ENCODE data around the gene SLC6A9. TPM values are rescaled to one million over a fixed set of nuclear protein-coding genes. Genes with fewer than 3 reads are reported as not detected.
A peak's percentile ranks its signal among the peaks of the same experiment; 100 is the strongest.

Gene SLC6A9
- total RNA-seq, 1 donor from 2014 or later = 2.1 TPM

DNA sequence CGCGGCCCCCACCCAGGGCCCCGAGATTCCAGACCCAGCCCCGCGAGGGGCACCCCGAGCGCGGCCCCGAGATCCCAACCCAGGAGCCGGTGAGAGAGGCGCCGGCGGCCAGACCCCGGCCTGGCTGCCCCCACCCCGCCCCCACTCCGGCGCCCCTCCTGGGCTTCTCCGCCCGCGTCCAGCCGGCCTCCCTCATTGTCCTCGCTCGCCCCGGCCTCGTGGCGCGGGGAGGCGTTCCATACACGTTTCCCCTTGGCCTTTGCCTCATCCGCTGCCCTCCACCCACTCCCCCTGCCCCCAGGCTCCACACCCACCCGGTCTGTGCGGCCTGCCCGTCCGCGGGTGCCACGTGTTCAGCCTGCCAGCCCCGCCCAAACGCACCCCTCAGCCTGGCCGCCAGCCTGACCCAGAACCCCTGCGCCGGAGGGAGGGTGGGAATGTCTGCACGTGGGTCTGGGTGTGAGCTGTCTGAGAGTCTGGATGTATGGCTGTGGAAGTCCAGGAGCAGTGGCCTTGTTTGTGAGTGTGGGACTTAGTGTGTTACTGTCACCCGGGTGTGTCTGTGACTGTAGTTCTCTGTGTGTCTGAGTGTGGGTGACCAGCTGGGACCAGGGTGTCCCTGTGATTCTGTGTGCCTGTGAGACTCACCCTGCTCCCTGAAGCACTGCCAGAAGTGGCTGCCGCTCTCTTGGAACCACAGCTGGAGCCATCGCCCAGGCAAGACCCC lies 51.6 kb downstream of the SLC6A9 start:
- Mint-ChIP-seq H3K36me3 (ENCODE audit: low read depth) (peaks cover 48% of the 10 kb centered on the region), H3K4me1 (ENCODE audit: low read depth) (peaks cover 35% of the 10 kb centered on the region), H3K27ac (peak overlapping the region; percentile 85), H3K27me3 (ENCODE audit: low read depth) (no peaks in the 10 kb centered on the region), H3K9me3 (no peaks in the 10 kb centered on the region), H3K4me3 (ENCODE audit: low read depth) (peak overlapping the region; percentile 90)
- intact Hi-C loops (cut with micrococcal nuclease) = no loop called here
- peak; percentile 19 for DNase-seq (ENCODE audit: low spot score)

DNA sequence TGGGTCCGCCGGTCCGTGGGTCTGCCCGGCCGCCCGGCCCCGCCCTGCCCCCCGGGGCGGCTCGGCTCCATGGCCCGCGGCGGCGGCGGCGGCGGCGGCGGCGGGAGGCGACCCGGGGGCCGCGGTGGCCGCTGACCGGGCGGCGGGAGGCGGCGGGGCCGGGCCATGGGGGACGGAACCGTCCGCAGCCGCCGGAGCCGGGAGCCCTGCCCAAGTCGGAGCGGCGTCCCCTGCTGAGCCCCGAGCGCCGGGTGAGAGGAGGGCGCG lies 52.1 kb downstream of the SLC6A9 start:
- intact Hi-C loops (cut with micrococcal nuclease) = no loop called here
- Mint-ChIP-seq H3K9me3 (no peaks in the 10 kb centered on the region), H3K27ac (no peak overlapping the region), H3K27me3 (ENCODE audit: low read depth) (no peaks in the 10 kb centered on the region), H3K4me3 (ENCODE audit: low read depth) (no peak overlapping the region), H3K36me3 (ENCODE audit: low read depth) (peaks cover 47% of the 10 kb centered on the region), H3K4me1 (ENCODE audit: low read depth) (peaks cover 37% of the 10 kb centered on the region)
- no peak for DNase-seq (ENCODE audit: low spot score)

DNA sequence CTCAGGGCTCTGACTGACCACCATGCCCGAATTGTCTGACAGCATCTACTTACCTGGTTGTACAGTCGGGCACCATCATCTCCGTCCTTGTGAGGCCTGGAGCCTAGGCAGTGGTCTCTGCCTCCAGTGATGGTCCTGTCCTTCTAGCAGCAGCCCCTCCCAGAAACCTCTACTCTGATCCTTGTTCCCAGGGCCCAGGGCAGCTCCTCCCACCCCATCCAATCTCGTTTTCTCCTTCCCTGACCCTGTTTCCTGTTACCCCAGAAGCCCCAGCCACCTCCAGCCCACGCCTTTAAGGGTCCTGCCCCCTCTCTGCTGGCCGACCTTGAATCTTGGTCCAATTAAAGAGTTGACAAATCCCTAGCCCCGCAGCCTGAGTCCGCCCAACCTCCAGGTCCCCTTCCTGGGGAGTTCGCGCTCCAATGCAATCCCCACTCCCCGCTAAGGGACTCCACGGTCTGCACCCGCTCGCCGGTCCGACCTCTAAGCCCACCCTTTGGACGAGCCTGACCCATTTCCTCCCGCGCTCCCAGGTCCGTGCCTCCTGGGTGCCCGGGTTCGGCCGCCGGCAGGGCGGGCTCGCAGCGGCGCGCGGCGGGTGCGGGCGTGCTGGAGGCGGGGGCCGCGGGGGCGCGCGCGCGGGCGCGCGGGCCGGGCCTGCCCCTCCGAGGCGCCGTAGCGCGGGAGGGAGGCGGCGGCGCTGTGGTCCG lies 52.6 kb downstream of the SLC6A9 start, which contains the start of gene B4GALT2:
Gene B4GALT2 (plus strand): TSS at position 660 of the 710 bp plus-strand sequence. CDS start 1,951 bp downstream, outside the sequence.
- Mint-ChIP-seq H3K4me1 (ENCODE audit: low read depth) (peaks cover 42% of the 10 kb centered on the region), H3K27ac (peak within 1 kb of the TSS; percentile 85), H3K36me3 (ENCODE audit: low read depth) (peaks cover 50% of the 10 kb centered on the region), H3K4me3 (ENCODE audit: low read depth) (peak within 1 kb of the TSS; percentile 91), H3K9me3 (no peaks in the 10 kb centered on the region), H3K27me3 (ENCODE audit: low read depth) (no peaks in the 10 kb centered on the region)
- peak; percentile 31 for DNase-seq (ENCODE audit: low spot score)
- intact Hi-C loops (cut with micrococcal nuclease) = no loop called here

DNA sequence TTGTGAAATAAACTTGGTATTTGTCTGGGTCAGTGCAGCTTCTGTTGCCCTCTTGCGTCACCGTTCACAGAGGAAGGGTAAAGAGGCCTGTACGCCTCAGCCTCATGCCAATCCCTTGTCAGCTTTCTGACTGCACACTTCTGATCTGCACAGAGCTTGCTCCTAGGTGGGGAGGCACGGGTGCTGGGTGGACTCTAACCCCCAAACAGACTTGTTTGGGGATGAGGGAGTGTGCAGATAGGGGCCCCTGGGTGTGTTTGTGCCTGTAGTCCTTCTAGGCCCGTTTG lies 53.1 kb downstream of the SLC6A9 start:
- intact Hi-C loops (cut with micrococcal nuclease) = no loop called here
- no peak overlapping the region for H3K27ac Mint-ChIP-seq
- no peak for DNase-seq (ENCODE audit: low spot score)
- H3K4me1 Mint-ChIP-seq (ENCODE audit: low read depth) = peaks cover 47% of the 10 kb centered on the region
- peaks cover 50% of the 10 kb centered on the region for H3K36me3 Mint-ChIP-seq (ENCODE audit: low read depth)
- H3K27me3 Mint-ChIP-seq (ENCODE audit: low read depth) = no peaks in the 10 kb centered on the region
- no peaks in the 10 kb centered on the region for H3K9me3 Mint-ChIP-seq
- H3K4me3 Mint-ChIP-seq (ENCODE audit: low read depth) = peak overlapping the region; percentile 91

DNA sequence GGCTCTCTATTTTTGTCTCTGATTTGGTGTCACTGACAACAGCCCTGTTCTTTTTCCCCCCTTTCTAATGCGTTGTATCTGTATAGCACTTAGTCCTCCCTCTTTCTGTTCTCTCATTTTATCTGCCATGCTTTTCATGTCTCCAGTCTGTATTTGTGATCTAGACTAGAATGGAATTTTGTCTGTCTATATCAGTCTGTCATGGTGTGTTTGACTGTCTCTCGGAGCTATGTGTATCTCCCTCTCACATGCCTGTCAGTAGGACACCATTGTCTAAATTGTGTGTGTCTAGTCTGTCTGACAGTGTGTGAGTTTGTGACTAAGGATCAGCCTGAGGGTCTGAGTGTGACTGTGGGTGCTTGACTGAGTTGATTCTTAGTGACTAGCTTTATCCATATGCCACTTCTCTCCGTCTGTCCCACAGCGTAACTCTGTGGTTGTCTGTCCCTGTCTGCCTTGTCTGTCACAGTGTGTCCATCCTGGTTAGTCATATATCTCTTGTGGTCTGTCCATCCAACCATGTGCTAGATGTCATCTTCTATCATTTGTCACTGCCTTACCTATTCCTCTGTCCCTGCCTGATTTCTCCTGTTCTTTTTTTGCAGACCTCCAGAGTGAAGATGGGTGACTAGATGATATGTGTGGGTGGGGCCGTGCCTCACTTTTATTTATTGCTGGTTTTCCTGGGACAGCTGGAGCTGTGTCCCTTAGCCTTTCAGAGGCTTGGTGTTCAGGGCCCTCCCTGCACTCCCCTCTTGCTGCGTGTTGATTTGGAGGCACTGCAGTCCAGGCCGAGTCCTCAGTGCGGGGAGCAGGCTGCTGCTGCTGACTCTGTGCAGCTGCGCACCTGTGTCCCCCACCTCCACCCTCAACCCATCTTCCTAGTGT lies 53.6 kb downstream of the SLC6A9 start:
- Mint-ChIP-seq H3K36me3 (ENCODE audit: low read depth) (peaks cover 56% of the 10 kb centered on the region), H3K4me1 (ENCODE audit: low read depth) (peaks cover 48% of the 10 kb centered on the region), H3K27me3 (ENCODE audit: low read depth) (no peaks in the 10 kb centered on the region), H3K9me3 (no peaks in the 10 kb centered on the region), H3K4me3 (ENCODE audit: low read depth) (peak overlapping the region; percentile 91), H3K27ac (no peak overlapping the region)
- no peak for DNase-seq (ENCODE audit: low spot score)
- intact Hi-C loops (cut with micrococcal nuclease) = no loop called here

DNA sequence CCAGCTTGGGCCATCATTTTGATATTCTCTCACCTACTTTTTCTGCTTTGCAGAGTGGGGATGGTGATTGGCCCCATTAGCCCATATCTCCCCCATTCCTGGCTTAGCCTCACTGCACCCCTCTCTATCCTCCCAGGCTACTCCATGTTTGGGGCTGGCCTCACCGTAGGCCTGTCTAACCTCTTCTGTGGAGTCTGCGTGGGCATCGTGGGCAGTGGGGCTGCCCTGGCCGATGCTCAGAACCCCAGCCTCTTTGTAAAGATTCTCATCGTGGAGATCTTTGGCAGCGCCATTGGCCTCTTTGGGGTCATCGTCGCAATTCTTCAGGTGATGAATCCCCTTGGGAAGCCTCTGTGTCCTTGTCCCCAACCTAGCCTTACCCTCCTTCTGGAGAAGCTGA lies 54.4 kb downstream of the SLC6A9 start:
- no peak for DNase-seq (ENCODE audit: low spot score)
- intact Hi-C loops (cut with micrococcal nuclease) = no loop called here
- H3K36me3 Mint-ChIP-seq (ENCODE audit: low read depth) = peaks cover 62% of the 10 kb centered on the region
- no peak overlapping the region for H3K27ac Mint-ChIP-seq
- H3K4me3 Mint-ChIP-seq (ENCODE audit: low read depth) = peak overlapping the region; percentile 91
- H3K27me3 Mint-ChIP-seq (ENCODE audit: low read depth) = no peaks in the 10 kb centered on the region
- no peaks in the 10 kb centered on the region for H3K9me3 Mint-ChIP-seq
- peaks cover 48% of the 10 kb centered on the region for H3K4me1 Mint-ChIP-seq (ENCODE audit: low read depth)

DNA sequence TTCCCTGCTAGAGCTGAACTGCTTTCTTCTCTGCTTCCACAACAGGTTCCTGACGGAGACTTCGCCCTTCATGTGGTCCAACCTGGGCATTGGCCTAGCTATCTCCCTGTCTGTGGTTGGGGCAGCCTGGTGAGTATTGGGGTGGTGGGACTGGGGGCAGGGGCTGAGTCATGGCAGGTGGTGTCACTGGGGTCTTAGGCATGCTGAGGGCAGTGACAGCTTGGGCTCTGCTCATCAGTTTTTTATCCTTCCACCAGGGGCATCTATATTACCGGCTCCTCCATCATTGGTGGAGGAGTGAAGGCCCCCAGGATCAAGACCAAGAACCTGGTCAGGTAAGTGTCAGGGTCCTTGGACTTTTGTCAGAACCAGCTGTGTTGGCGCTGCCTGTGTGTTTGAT lies 55.2 kb downstream of the SLC6A9 start:
- Mint-ChIP-seq H3K36me3 (ENCODE audit: low read depth) (peaks cover 63% of the 10 kb centered on the region), H3K27ac (peak overlapping the region; percentile 46), H3K4me3 (ENCODE audit: low read depth) (peak overlapping the region; percentile 91), H3K4me1 (ENCODE audit: low read depth) (peaks cover 50% of the 10 kb centered on the region), H3K9me3 (no peaks in the 10 kb centered on the region), H3K27me3 (ENCODE audit: low read depth) (no peaks in the 10 kb centered on the region)
- intact Hi-C loops (cut with micrococcal nuclease) = no loop called here
- no peak for DNase-seq (ENCODE audit: low spot score)

DNA sequence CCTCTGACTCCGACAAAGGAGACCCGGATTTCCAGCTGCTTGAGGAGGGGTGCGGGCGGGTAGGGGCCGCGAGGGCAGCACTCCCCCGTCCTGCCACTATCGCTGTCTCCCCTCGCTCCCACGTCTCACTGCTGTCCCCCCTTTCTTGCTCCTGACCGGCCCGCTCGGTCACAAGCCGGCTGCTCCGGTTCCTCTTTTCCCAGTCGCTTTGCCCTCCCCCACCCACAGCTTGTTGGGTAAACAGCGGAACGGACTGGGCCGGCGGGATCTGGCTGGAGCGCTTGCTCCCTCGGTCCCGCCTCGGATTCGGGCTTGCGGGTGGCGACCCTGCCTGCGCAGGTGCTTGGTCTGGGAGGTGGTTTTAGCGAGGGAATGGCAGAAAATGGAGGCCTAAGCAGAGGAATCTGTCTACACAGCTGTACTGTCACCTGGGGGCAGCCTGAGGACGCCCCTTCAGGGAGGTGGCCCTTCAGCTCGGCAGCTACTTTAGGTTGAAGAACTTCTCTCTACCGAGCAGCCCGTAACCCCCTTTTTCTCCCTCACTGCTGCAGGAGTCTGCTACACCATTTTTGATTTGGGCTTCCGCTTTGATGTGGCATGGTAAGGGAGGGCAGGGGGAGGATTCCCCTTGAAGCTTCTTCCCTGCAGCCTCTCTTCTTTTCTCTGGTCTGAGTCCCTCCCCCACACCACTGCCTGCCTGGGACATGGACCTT lies 55.9 kb downstream of the SLC6A9 start:
- Mint-ChIP-seq H3K36me3 (ENCODE audit: low read depth) (peaks cover 59% of the 10 kb centered on the region), H3K4me3 (ENCODE audit: low read depth) (peak overlapping the region; percentile 91), H3K27me3 (ENCODE audit: low read depth) (no peaks in the 10 kb centered on the region), H3K27ac (peak overlapping the region; percentile 46), H3K9me3 (no peaks in the 10 kb centered on the region), H3K4me1 (ENCODE audit: low read depth) (peaks cover 50% of the 10 kb centered on the region)
- peak; percentile 24 for DNase-seq (ENCODE audit: low spot score)
- intact Hi-C loops (cut with micrococcal nuclease) = loop anchor here (2.0 kb wide), 2 partner anchors 15 to 55 kb away; partner anchors contain the start of genes CCDC24 and SLC6A9

DNA sequence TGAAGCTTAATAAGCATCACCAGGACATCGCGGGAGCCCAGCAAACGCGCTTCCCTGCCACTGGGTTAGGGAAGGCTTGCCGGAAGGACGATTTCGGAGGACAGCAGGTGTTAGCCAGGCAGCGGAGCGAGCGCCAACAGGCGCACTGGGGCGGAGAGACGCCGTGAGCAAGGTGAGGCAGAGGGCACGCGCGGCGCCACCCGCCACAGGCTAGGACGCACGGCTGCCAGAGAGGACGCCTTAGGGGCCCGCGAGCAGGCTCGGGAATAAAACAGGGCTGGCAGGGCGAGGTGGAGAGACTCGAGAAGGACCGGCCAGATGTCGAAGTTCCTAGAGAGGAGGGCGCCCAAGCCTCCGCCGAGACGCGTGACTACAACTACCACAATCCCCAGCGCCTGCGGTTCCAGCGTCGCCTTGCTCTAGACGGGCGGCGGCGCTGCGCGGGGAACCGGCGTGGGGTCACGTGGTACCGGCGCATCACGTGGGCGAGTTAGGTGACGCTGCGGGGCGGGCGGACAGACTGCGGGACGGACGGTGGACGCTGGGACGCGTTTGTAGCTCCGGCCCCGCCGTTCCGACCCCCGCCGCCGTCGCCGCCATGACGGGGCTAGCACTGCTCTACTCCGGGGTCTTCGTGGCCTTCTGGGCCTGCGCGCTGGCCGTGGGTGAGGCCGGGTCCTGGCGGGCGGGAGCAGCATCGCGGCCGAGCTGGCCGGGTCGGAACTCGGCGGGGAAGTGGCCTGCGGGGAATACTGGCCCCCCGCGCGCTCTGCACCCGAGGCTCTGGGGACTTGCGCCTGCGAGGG lies 56.6 kb downstream of the SLC6A9 start, which contains the start of gene ATP6V0B:
Gene ATP6V0B (plus strand): TSS at position 518 of the 806 bp plus-strand sequence. CDS start 81 bp downstream, at position 599.
- DNase-seq (ENCODE audit: low spot score) = peak; percentile 94
- Mint-ChIP-seq H3K36me3 (ENCODE audit: low read depth) (peaks cover 61% of the 10 kb centered on the region), H3K9me3 (no peaks in the 10 kb centered on the region), H3K27me3 (ENCODE audit: low read depth) (no peaks in the 10 kb centered on the region), H3K4me1 (ENCODE audit: low read depth) (peaks cover 49% of the 10 kb centered on the region), H3K27ac (peak within 1 kb of the TSS; percentile 90), H3K4me3 (ENCODE audit: low read depth) (peak within 1 kb of the TSS; percentile 91)
- intact Hi-C loops (cut with micrococcal nuclease) = loop anchor here (1.0 to 2.0 kb wide), 4 partner anchors 16 to 267 kb away; partner anchors contain the start of genes CCDC24, IPO13, SLC6A9 and ST3GAL3

DNA sequence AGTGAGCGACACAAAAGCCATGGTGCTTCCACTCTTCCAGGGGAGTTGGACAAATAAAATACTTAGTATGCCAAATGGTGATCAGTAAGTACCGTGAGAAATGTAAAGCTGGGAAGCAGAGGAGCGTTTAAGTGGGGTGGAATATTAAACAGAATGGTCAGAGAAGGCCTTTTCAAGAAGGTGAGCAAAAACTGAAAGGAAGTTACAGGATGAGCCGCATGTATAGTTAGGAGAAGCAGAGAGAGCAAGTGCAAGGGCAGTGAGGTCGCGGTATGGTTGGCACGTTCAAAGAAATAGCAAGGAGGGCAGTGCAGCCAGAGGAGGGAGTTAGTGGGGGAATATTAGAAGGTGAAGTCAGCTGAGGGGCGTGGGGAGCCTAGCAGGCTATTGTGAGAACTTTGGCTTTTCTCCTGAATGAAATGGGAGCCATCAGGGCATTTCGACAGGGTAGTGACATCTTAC lies 57.2 kb downstream of the SLC6A9 start:
- DNase-seq (ENCODE audit: low spot score) = no peak
- Mint-ChIP-seq H3K4me1 (ENCODE audit: low read depth) (peaks cover 53% of the 10 kb centered on the region), H3K4me3 (ENCODE audit: low read depth) (peak overlapping the region; percentile 91), H3K36me3 (ENCODE audit: low read depth) (peaks cover 64% of the 10 kb centered on the region), H3K9me3 (no peaks in the 10 kb centered on the region), H3K27ac (peak overlapping the region; percentile 90), H3K27me3 (ENCODE audit: low read depth) (no peaks in the 10 kb centered on the region)
- intact Hi-C loops (cut with micrococcal nuclease) = loop anchor here (1.0 to 2.0 kb wide), 4 partner anchors 17 to 267 kb away; partner anchors contain the start of genes CCDC24, IPO13, SLC6A9 and ST3GAL3

DNA sequence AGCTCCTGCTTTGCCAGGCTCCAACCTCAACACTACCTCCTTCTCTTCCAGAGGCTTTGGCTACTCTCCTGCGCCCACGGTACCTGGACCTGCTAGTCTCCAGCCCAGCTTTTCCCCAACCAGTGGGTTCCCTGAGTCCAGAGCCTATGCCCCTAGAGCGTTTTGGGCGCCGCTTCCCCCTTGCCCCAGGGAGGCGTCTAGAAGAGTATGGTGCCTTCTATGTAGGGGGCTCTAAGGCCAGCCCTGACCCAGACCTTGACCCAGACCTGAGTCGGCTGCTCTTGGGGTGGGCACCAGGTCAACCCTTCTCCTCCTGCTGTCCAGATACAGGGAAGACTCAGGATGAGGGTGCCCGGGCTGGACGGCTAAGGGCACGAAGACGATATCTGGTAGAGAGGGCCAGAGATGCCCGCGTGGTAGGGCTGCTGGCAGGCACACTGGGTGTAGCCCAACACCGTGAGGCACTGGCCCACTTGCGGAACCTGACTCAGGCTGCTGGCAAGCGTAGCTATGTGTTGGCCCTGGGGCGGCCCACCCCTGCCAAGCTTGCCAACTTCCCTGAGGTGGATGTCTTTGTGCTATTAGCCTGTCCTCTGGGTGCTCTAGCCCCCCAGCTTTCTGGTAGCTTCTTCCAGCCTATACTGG lies 59.8 kb downstream of the SLC6A9 start:
- H3K27ac Mint-ChIP-seq = no peak overlapping the region
- intact Hi-C loops (cut with micrococcal nuclease) = no loop called here
- H3K4me1 Mint-ChIP-seq (ENCODE audit: low read depth) = peaks cover 32% of the 10 kb centered on the region

More for the DNA sequence above, 59.8 kb downstream of the SLC6A9 start:
- H3K9me3 Mint-ChIP-seq = no peaks in the 10 kb centered on the region
- H3K4me3 Mint-ChIP-seq (ENCODE audit: low read depth) = peak overlapping the region; percentile 93
- no peak for DNase-seq (ENCODE audit: low spot score)
- peaks cover 42% of the 10 kb centered on the region for H3K36me3 Mint-ChIP-seq (ENCODE audit: low read depth)
- no peaks in the 10 kb centered on the region for H3K27me3 Mint-ChIP-seq (ENCODE audit: low read depth)

Data from activated T-helper 2 cell treated with anti-CD3 and anti-CD28 coated beads, Interferon-gamma antibody, Interleukin-2, Interleukin-4, amounts not matched to agents 10 μg/mL and 5 μg/mL and 100 μg/mL, durations not matched to agents 14 hours and 24 hours and 36 hours (primary cell).